Suppressor macrophage (primary cell): ENCODE data around the gene LRP8.

ENCODE experiments used
- DNase-seq, 4 experiments: peaks; one replicate each; pipeline ENCODE4 v3.0.0-alpha.2; 2020 to 2022

Gene LRP8

GRCh38 chr1:53321776-53322602 lies 5.9 kb downstream of the LRP8 start:
- DNase-seq: no peak

GRCh38 chr1:53321366-53321765 lies 6.5 kb downstream of the LRP8 start:
- no peak for DNase-seq

- DNase-seq: no peak
These were observed 7.2 kb downstream of the LRP8 start for GRCh38 chr1:53320646-53321045.

- DNase-seq: no peak
These were observed 8.4 kb downstream of the LRP8 start for GRCh38 chr1:53319296-53320101.

GRCh38 chr1:53317646-53318539 lies 10.0 kb downstream of the LRP8 start:
- no peak for DNase-seq

GRCh38 chr1:53316766-53317581 lies 10.9 kb downstream of the LRP8 start:
- DNase-seq: no peak

- no peak for DNase-seq
These were observed 11.5 kb downstream of the LRP8 start for GRCh38 chr1:53316424-53316765.

GRCh38 chr1:53315456-53316423 lies 12.1 kb downstream of the LRP8 start:
- DNase-seq: no peak

GRCh38 chr1:53315046-53315445 lies 12.8 kb downstream of the LRP8 start:
- DNase-seq: no peak

- no peak for DNase-seq
These were observed 13.3 kb downstream of the LRP8 start for GRCh38 chr1:53314606-53315005.

GRCh38 chr1:53314096-53314495 lies 13.8 kb downstream of the LRP8 start:
- no peak for DNase-seq

GRCh38 chr1:53313556-53313955 lies 14.3 kb downstream of the LRP8 start:
- no peak for DNase-seq

GRCh38 chr1:53311702-53312305 lies 16.1 kb downstream of the LRP8 start:
- no peak for DNase-seq

GRCh38 chr1:53310847-53311681 lies 16.8 kb downstream of the LRP8 start:
- DNase-seq: no peak

- no peak for DNase-seq
These were observed 18.1 kb downstream of the LRP8 start for GRCh38 chr1:53309802-53310201.

GRCh38 chr1:53308506-53308905 lies 19.4 kb downstream of the LRP8 start:
- DNase-seq: no peak

GRCh38 chr1:53307037-53307436 lies 20.8 kb downstream of the LRP8 start:
- no peak for DNase-seq

GRCh38 chr1:53306168-53306567 lies 21.7 kb downstream of the LRP8 start:
- no peak for DNase-seq

- DNase-seq: peak in 2 of 4 experiments; percentile 21 to 24
These were observed 22.2 kb downstream of the LRP8 start for GRCh38 chr1:53305650-53306049.
